Measurements from ENCODE around the gene TOMM34.

DNA sequence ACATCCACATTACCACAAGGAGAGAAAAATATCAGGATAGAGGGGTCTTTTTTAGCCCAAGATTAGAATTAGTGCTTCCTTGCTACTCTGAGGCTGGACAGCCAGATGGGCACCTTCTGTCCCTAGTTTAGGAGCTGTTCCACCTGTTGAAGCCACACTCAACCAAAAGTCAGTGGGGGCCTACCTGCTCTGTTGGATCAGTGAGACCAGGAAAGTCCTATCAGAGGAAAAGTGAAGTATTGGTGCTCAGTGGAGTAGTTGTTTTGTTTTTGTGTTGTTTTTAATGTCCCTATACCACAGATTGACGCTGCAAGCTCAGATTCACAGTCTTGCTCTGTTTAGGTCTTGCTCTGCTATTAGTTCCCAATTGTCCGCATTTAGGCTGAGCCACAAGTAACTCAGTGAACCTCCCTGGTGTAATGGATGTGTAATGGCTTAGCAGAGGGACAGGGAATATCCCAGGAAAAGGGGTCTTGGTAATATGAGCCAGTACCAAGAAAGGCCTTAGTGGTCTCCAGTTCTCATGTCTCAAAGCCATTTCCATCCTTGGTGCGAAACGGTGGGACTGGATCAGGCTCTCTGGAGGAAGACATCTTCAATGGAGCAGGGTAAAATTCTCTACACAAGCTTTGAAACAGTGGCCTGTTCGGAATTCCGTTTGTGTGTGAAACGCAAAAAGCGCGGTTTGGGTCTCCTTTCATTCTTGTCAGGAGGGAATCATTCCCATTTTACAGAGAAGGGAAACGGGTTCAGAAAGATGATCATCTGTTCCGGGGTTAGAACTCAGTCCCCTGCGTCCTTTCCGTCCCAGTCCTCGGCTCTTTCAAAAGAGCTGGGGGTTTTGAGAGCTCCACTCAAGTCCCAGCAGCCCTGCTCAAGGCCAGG, 51.0 kb downstream of the TOMM34 start:
- TF ChIP-seq, protein P1, sequence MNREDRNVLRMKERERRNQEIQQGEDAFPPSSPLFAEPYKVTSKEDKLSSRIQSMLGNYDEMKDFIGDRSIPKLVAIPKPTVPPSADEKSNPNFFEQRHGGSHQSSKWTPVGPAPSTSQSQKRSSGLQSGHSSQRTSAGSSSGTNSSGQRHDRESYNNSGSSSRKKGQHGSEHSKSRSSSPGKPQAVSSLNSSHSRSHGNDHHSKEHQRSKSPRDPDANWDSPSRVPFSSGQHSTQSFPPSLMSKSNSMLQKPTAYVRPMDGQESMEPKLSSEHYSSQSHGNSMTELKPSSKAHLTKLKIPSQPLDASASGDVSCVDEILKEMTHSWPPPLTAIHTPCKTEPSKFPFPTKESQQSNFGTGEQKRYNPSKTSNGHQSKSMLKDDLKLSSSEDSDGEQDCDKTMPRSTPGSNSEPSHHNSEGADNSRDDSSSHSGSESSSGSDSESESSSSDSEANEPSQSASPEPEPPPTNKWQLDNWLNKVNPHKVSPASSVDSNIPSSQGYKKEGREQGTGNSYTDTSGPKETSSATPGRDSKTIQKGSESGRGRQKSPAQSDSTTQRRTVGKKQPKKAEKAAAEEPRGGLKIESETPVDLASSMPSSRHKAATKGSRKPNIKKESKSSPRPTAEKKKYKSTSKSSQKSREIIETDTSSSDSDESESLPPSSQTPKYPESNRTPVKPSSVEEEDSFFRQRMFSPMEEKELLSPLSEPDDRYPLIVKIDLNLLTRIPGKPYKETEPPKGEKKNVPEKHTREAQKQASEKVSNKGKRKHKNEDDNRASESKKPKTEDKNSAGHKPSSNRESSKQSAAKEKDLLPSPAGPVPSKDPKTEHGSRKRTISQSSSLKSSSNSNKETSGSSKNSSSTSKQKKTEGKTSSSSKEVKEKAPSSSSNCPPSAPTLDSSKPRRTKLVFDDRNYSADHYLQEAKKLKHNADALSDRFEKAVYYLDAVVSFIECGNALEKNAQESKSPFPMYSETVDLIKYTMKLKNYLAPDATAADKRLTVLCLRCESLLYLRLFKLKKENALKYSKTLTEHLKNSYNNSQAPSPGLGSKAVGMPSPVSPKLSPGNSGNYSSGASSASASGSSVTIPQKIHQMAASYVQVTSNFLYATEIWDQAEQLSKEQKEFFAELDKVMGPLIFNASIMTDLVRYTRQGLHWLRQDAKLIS (CRISPR knock-in tag; IDR thresholded peaks at IDR 0.05; ENCODE audit: borderline replicate concordance), result no peak
- TF ChIP-seq ESRRA (CRISPR knock-in tag; IDR thresholded peaks at IDR 0.05; ENCODE audit: borderline replicate concordance) (no peak), TP53 (CRISPR knock-in tag; IDR thresholded peaks at IDR 0.05) (no peak), SOX15 (CRISPR knock-in tag; IDR thresholded peaks at IDR 0.05) (no peak), FOXJ3 (CRISPR knock-in tag; IDR thresholded peaks at IDR 0.05; ENCODE audit: borderline replicate concordance) (no peak), TEAD4 (CRISPR knock-in tag; IDR thresholded peaks at IDR 0.05) (no peak), SP1 (CRISPR knock-in tag; conservative IDR thresholded peaks at IDR 0.05) (no peak), NR3C1 (CRISPR knock-in tag; conservative IDR thresholded peaks at IDR 0.05; ENCODE audit: low read depth) (no peak), GTF2I (CRISPR knock-in tag; conservative IDR thresholded peaks at IDR 0.05) (no peak), MXD4 (CRISPR knock-in tag; IDR thresholded peaks at IDR 0.05; ENCODE audit: borderline replicate concordance) (no peak), ZNF232 (CRISPR knock-in tag; IDR thresholded peaks at IDR 0.05) (no peak)
- TF ChIP-seq, protein P2, sequence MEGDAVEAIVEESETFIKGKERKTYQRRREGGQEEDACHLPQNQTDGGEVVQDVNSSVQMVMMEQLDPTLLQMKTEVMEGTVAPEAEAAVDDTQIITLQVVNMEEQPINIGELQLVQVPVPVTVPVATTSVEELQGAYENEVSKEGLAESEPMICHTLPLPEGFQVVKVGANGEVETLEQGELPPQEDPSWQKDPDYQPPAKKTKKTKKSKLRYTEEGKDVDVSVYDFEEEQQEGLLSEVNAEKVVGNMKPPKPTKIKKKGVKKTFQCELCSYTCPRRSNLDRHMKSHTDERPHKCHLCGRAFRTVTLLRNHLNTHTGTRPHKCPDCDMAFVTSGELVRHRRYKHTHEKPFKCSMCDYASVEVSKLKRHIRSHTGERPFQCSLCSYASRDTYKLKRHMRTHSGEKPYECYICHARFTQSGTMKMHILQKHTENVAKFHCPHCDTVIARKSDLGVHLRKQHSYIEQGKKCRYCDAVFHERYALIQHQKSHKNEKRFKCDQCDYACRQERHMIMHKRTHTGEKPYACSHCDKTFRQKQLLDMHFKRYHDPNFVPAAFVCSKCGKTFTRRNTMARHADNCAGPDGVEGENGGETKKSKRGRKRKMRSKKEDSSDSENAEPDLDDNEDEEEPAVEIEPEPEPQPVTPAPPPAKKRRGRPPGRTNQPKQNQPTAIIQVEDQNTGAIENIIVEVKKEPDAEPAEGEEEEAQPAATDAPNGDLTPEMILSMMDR (IDR thresholded peaks at IDR 0.05), result no peak
- TF ChIP-seq, protein P3, sequence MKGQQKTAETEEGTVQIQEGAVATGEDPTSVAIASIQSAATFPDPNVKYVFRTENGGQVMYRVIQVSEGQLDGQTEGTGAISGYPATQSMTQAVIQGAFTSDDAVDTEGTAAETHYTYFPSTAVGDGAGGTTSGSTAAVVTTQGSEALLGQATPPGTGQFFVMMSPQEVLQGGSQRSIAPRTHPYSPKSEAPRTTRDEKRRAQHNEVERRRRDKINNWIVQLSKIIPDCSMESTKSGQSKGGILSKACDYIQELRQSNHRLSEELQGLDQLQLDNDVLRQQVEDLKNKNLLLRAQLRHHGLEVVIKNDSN (CRISPR knock-in tag; IDR thresholded peaks at IDR 0.05), result no peak
- TF ChIP-seq, protein P4, sequence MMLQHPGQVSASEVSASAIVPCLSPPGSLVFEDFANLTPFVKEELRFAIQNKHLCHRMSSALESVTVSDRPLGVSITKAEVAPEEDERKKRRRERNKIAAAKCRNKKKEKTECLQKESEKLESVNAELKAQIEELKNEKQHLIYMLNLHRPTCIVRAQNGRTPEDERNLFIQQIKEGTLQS (CRISPR knock-in tag; conservative IDR thresholded peaks at IDR 0.05), result no peak
